SK-MEL-5 (cell line): ENCODE data around the gene AMN. TPM values are rescaled to one million over a fixed set of nuclear protein-coding genes. Genes with fewer than 3 reads are reported as not detected.
A peak's percentile ranks its signal among the peaks of the same experiment; 100 is the strongest.
"Not testable (repeated sequence)": the region's sequence is repeated elsewhere in the genome, so short reads cannot be mapped to it uniquely, and the experiment has no call there.

ENCODE experiments used
- DNase-seq: peaks from one replicate; pipeline ENCODE4 v3.0.0-alpha.2; 2016; ENCODE audit warnings: low read depth, low spot score
- in situ Hi-C: cut with HindIII; loops from 2 replicates; pipeline ENCODE4 v1.10.0; 2016; ENCODE audit warnings: low sequenced_read_pairs, high pct_unique_total_duplicates, low pct_unique_long_range_greater_than_20kb
- polyA plus RNA-seq, 2 experiments: library from polyadenylated mRNA; depleted of rRNA; stranded (reverse); fragments of >200 nt; gene quantifications; 2 replicates each; pipeline ENCODE4 v1.2.3, GENCODE V29; 2015
- total RNA-seq: library from RNA; depleted of rRNA; stranded (reverse); fragments of >200 nt; shearing (Covaris generic); gene quantifications from 2 replicates; pipeline ENCODE4 v1.2.3, GENCODE V29; 2014; rRNA removed

The AMN gene
- 0.13 TPM in 1 of 2 replicates, not detected in the other for total RNA-seq
- polyA plus RNA-seq (2015; cell fraction: cytosol; rRNA removed) = 0.12 TPM in 1 of 2 replicates, not detected in the other
- 0.09 and 1.1 TPM in 2 replicates for polyA plus RNA-seq (2015; cell fraction: nucleus; rRNA removed)

GRCh38 chr14:102922490-102923200 is at the start of gene AMN:
TSS of gene AMN (plus strand) at chr14:102922663. CDS start at chr14:102922689, 26 bp downstream.
- DNase-seq = no peak
- in situ Hi-C loops = no loop called here

- in situ Hi-C loops = no loop called here
- no peak for DNase-seq
Measured at GRCh38 chr14:102873131-102873530, 49.3 kb upstream of the AMN start.

GRCh38 chr14:102873546-102874061 is 48.9 kb upstream of the AMN start:
- no peak for DNase-seq
- in situ Hi-C loops = no loop called here

GRCh38 chr14:102875652-102876051 is 46.8 kb upstream of the AMN start:
- in situ Hi-C loops = no loop called here
- DNase-seq = no peak

- in situ Hi-C loops, DNase-seq: not testable (repeated sequence)
Measured at GRCh38 chr14:102877511-102877910, 45.0 kb upstream of the AMN start.

- no peak for DNase-seq
- in situ Hi-C loops = no loop called here
Measured at GRCh38 chr14:102878174-102878969, 44.1 kb upstream of the AMN start.

GRCh38 chr14:102878970-102879460 is 43.4 kb upstream of the AMN start:
- in situ Hi-C loops = no loop called here
- DNase-seq = no peak

- in situ Hi-C loops = no loop called here
- DNase-seq = no peak
Measured at GRCh38 chr14:102882226-102882906, 40.1 kb upstream of the AMN start.

- no peak for DNase-seq
- in situ Hi-C loops = no loop called here
Measured at GRCh38 chr14:102883089-102883541, 39.3 kb upstream of the AMN start.

- in situ Hi-C loops = no loop called here
- DNase-seq = no peak
Measured at GRCh38 chr14:102883554-102883953, 38.9 kb upstream of the AMN start.

GRCh38 chr14:102885737-102886447 is 36.6 kb upstream of the AMN start:
- no peak for DNase-seq
- in situ Hi-C loops = no loop called here

GRCh38 chr14:102888748-102889147 is 33.7 kb upstream of the AMN start:
- DNase-seq = no peak
- in situ Hi-C loops = no loop called here

GRCh38 chr14:102889615-102890014 is 32.8 kb upstream of the AMN start:
- in situ Hi-C loops = no loop called here

GRCh38 chr14:102891111-102891510 is 31.4 kb upstream of the AMN start:
- in situ Hi-C loops = no loop called here
- no peak for DNase-seq

More at GRCh38 chr14:102889615-102890014, 32.8 kb upstream of the AMN start:
- DNase-seq = no peak

- DNase-seq = no peak
- in situ Hi-C loops = no loop called here
Measured at GRCh38 chr14:102891556-102891955, 30.9 kb upstream of the AMN start.

GRCh38 chr14:102892651-102893050 is 29.8 kb upstream of the AMN start:
- DNase-seq = no peak
- in situ Hi-C loops = no loop called here

- in situ Hi-C loops = no loop called here
- DNase-seq = peak; percentile 99
Measured at GRCh38 chr14:102893452-102893851, 29.0 kb upstream of the AMN start.
